HepG2 (cell line): Measurements from ENCODE around the gene ING5. TPM values are rescaled to one million over a fixed set of nuclear protein-coding genes. Genes with fewer than 3 reads are reported as not detected.
A peak's percentile ranks its signal among the peaks of the same experiment; 100 is the strongest.

Experiments
- ATF2 ChIP-seq: sonication (generic); formaldehyde crosslinking; IDR thresholded peaks from 2 replicates; pipeline ENCODE4 v1.4.0; 2020; ENCODE audit warnings: missing genetic modification reagents
- ATF4 ChIP-seq, 2 experiments: fragments of 450-650 bp in 1 of 2; sonication (generic) in 1 of 2; formaldehyde crosslinking; IDR thresholded peaks; 2 replicates each; pipeline versions ENCODE4 v1.5.0 to v1.8.0; 2020 to 2022; ENCODE audit warnings: mild to moderate bottlenecking in 1 of 2, missing genetic modification reagents in 1 of 2
- GLMP ChIP-seq: sonication (generic); formaldehyde crosslinking; IDR thresholded peaks from 2 replicates; pipeline ENCODE4 v1.9.0; 2021; ENCODE audit warnings: missing genetic modification reagents, mild to moderate bottlenecking, borderline replicate concordance
- HDAC2 ChIP-seq: sonication (generic); formaldehyde crosslinking; IDR thresholded peaks from 2 replicates; pipeline ENCODE4 v1.4.0; 2020; ENCODE audit warnings: missing genetic modification reagents
- ISX ChIP-seq: sonication (generic); formaldehyde crosslinking; conservative IDR thresholded peaks from 2 replicates; pipeline ENCODE4 v1.5.0; 2020; ENCODE audit warnings: missing genetic modification reagents
- KAT8 ChIP-seq: IDR thresholded peaks from 2 replicates; pipeline ENCODE4 v1.6.1; 2016; ENCODE audit warnings: missing genetic modification reagents, missing compliant biosample characterization
- KDM5B ChIP-seq: sonication (generic); formaldehyde crosslinking; IDR thresholded peaks from 2 replicates; pipeline ENCODE4 v1.4.0; 2020; ENCODE audit warnings: missing genetic modification reagents, mild to moderate bottlenecking, borderline replicate concordance
- KLF13 ChIP-seq: sonication (generic); formaldehyde crosslinking; IDR thresholded peaks from 2 replicates; pipeline ENCODE4 v1.4.0; 2020; ENCODE audit warnings: mild to moderate bottlenecking, missing genetic modification reagents
- MBD4 ChIP-seq: IDR thresholded peaks from 2 replicates; pipeline ENCODE4 v1.6.1; 2012; ENCODE audit warnings: low read length, inconsistent platforms, borderline replicate concordance
- MIER3 ChIP-seq: IDR thresholded peaks from 2 replicates; pipeline ENCODE4 v1.6.1; 2016; ENCODE audit warnings: missing compliant biosample characterization, borderline replicate concordance
- MYNN ChIP-seq: sonication (generic); formaldehyde crosslinking; IDR thresholded peaks from 2 replicates; pipeline ENCODE4 v1.4.0; 2020; ENCODE audit warnings: mild to moderate bottlenecking, low read depth, missing genetic modification reagents
- NFKB2 ChIP-seq: sonication (generic); formaldehyde crosslinking; IDR thresholded peaks from 2 replicates; pipeline ENCODE4 v1.4.0; 2020; ENCODE audit warnings: missing genetic modification reagents, borderline replicate concordance
- PBX3 ChIP-seq: sonication (generic); formaldehyde crosslinking; IDR thresholded peaks from 2 replicates; pipeline ENCODE4 v1.8.1; 2023; ENCODE audit warnings: missing genetic modification reagents, inconsistent platforms, borderline replicate concordance
- RAD21 ChIP-seq: fragments of 450-650 bp; formaldehyde crosslinking; IDR thresholded peaks from 2 replicates; pipeline ENCODE4 v1.5.0; 2020; ENCODE audit warnings: mild to moderate bottlenecking
- YY1 ChIP-seq: IDR thresholded peaks from 2 replicates; pipeline ENCODE4 v1.6.1; 2011; ENCODE audit warnings: low read length, low read depth, moderate library complexity, mild to moderate bottlenecking; ENCODE audit not compliant: insufficient read depth, insufficient replicate concordance
- ZKSCAN8 ChIP-seq: IDR thresholded peaks from 2 replicates; pipeline ENCODE4 v1.6.1; 2016; ENCODE audit warnings: borderline replicate concordance, missing genetic modification reagents, missing compliant biosample characterization
- ZNF274 ChIP-seq: sonication (generic); formaldehyde crosslinking; IDR thresholded peaks from 2 replicates; pipeline ENCODE4 v1.5.1; 2020; ENCODE audit warnings: mild to moderate bottlenecking, missing genetic modification reagents
- ZNF354B ChIP-seq: sonication (generic); formaldehyde crosslinking; IDR thresholded peaks from 2 replicates; pipeline ENCODE4 v1.8.0; 2022; ENCODE audit warnings: mild to moderate bottlenecking, missing genetic modification reagents
- ZNF382 ChIP-seq: sonication (generic); formaldehyde crosslinking; IDR thresholded peaks from 2 replicates; pipeline ENCODE4 v1.5.0; 2020; ENCODE audit warnings: missing genetic modification reagents, mild to moderate bottlenecking, borderline replicate concordance
- ZNF501 ChIP-seq: sonication (generic); formaldehyde crosslinking; IDR thresholded peaks from 2 replicates; pipeline ENCODE4 v1.5.1; 2020; ENCODE audit warnings: mild to moderate bottlenecking, moderate library complexity, missing genetic modification reagents
- ZNF550 ChIP-seq: sonication (generic); formaldehyde crosslinking; IDR thresholded peaks from 2 replicates; pipeline ENCODE4 v1.4.0; 2020; ENCODE audit warnings: mild to moderate bottlenecking, missing genetic modification reagents, borderline replicate concordance
- ZNF616 ChIP-seq: sonication (generic); formaldehyde crosslinking; IDR thresholded peaks from 2 replicates; pipeline ENCODE4 v1.5.0; 2020; ENCODE audit warnings: low read depth, mild to moderate bottlenecking, missing genetic modification reagents
- ZNF644 ChIP-seq: IDR thresholded peaks from 2 replicates; pipeline ENCODE4 v1.6.1; 2016; ENCODE audit warnings: low read depth
- ZNF710 ChIP-seq: sonication (generic); formaldehyde crosslinking; IDR thresholded peaks from 2 replicates; pipeline ENCODE4 v1.5.0; 2020; ENCODE audit warnings: mild to moderate bottlenecking, missing genetic modification reagents, borderline replicate concordance
- polyA plus RNA-seq, 8 experiments: library from polyadenylated mRNA; depleted of rRNA in 3 of 8; stranded (reverse) in 7 of 8; unstranded in 1 of 8; fragments of >200 nt; fragmentation: Illumina TruSeq in 4 of 8; extraction: Trizol in 4 of 8; gene quantifications; 2 replicates each; pipeline versions ENCODE4 v1.2.1 to v1.2.3, GENCODE V29; 2011 to 2016; ENCODE audit warnings: low read depth in 4 of 8, missing spikeins in 1 of 8, mixed read lengths in 1 of 8; ENCODE audit not compliant: insufficient read depth in 1 of 8
- total RNA-seq, 5 experiments: library from RNA; depleted of rRNA; stranded (reverse); fragments of >200 nt; fragmentation: Illumina TruSeq; extraction: Trizol; gene quantifications; 2 replicates each; pipeline ENCODE4 v1.2.3, GENCODE V29; 2016; ENCODE audit warnings: low read depth in 1 of 5

The ING5 gene
- total and polyA plus RNA-seq, 2 of the 13 experiments (the other 11 are each of a cell fraction or from before 2014, with no cell fraction given): 61.9 to 71.9 TPM

- TF ChIP-seq ZNF550 (CRISPR knock-in tag): no peak
- peak; percentile 25; the same call in 1 of the 2 replicates for TF ChIP-seq ATF2 (CRISPR knock-in tag)
- no peak for TF ChIP-seq PBX3
- TF ChIP-seq KLF13: no peak
- TF ChIP-seq GLMP (CRISPR knock-in tag): no peak
- TF ChIP-seq MYNN (CRISPR knock-in tag): 0 out of 2 replicates have a peak, but pooled peaks have one; percentile 43
- no peak for TF ChIP-seq ZNF616 (CRISPR knock-in tag)
- 0 out of 2 replicates have a peak, but pooled peaks have one; percentile 36 for TF ChIP-seq ZKSCAN8
- TF ChIP-seq KDM5B: peak; percentile 43; the same call in 1 of the 2 replicates
- TF ChIP-seq ZNF710 (CRISPR knock-in tag): no peak
- no peak for TF ChIP-seq ATF4 (CRISPR knock-in tag; IDR thresholded peaks at IDR 0.05)
- TF ChIP-seq ZNF274: no peak; the same call in 1 of the 2 replicates
- no peak for TF ChIP-seq ZNF354B (CRISPR knock-in tag)
- TF ChIP-seq MBD4: 0 out of 2 replicates have a peak, but pooled peaks have one; percentile 34
- TF ChIP-seq HDAC2 (CRISPR knock-in tag): 0 out of 2 replicates have a peak, but pooled peaks have one; percentile 37
- peak; percentile 61 for TF ChIP-seq ZNF501 (CRISPR knock-in tag)
- 0 out of 2 replicates have a peak, but pooled peaks have one; percentile 24 for TF ChIP-seq KAT8 (CRISPR knock-in tag)
- peak; percentile 93 for TF ChIP-seq RAD21 (CRISPR knock-in tag)
- TF ChIP-seq NFKB2 (CRISPR knock-in tag): peak; percentile 47; the same call in 1 of the 2 replicates
- peak; percentile 26; the same call in 1 of the 2 replicates for TF ChIP-seq MIER3 (CRISPR knock-in tag)
- peak; percentile 28 for TF ChIP-seq YY1
- no peak for TF ChIP-seq ZNF382 (CRISPR knock-in tag)
- no peak for TF ChIP-seq ISX (CRISPR knock-in tag)
- TF ChIP-seq ZNF644: no peak
Observed at GRCh38 chr2:241659150-241659739, 42.6 kb upstream of the ING5 start (continued).
